Measurements from ENCODE around the gene AGAP6.
"Not testable (repeated sequence)": the region's sequence is repeated elsewhere in the genome, so short reads cannot be mapped to it uniquely, and the experiment has no call there.

Gene AGAP6

DNA sequence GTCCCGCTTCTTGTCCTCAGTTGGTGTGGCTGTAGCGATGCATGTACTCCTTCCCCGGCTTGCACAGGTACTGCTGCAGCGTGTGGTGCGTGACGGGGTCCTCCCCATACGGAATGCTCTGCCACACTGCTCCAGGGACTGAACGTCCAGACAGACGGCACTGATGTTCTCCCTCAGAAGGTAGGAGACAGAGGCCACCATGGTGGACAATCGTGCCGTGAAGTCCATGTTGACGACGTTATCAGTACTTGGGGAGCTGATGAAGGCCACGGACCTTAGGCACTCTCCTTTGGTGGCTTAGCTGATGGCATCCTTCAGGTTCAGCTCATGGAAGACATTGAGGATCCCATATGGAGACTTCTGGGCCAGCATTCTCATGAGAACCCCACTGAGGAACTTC, 37.4 kb downstream of the AGAP6 start:
- DNase-seq (ENCODE audit: low read depth): no peak

DNA sequence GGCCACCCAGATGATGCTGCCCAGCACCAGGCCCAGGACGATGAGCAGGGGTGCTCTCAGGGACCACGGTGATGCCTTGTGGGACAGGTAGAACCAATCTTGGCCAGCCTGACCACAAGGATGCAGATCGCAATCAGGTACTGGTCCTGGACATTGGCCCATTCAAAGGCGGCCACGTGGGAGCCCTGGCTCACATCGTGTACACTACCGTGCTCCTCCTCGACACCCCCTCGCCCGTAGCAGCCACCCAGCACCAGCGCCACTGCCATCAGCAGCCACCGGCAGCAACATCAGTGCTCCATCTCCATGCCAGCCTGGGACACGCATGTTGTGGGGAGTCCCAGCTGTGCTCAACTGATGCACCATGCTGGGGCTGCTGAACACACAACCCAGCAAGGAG, 39.0 kb downstream of the AGAP6 start:
- no peak for DNase-seq (ENCODE audit: low read depth)

GRCh38 chr10:50033481-50033880, 45.3 kb downstream of the AGAP6 start:
- DNase-seq (ENCODE audit: low read depth): no peak

DNA sequence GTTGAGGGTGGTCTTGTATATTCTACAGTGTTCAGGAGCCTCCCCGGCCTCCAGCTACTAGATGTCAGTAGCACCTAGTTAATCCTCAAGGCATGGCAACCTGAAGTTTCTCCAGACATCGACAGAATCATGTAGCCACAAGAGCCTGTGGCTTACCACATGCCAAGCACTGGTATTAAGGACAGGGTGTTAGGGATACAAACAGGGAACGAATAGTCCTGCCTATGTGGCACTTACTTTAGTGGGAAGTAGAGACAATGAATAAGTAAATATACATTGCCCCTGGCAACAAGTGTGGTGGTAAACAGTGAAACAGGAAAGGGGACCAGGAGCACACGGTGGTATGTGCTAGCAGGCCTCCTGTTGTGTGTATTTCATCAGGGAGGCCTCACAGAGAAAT, 47.1 kb downstream of the AGAP6 start:
- DNase-seq (ENCODE audit: low read depth): not testable (repeated sequence)

- no peak for DNase-seq (ENCODE audit: low read depth)
These were observed 56.9 kb downstream of the AGAP6 start for GRCh38 chr10:50044941-50045664.

- not testable (repeated sequence) for DNase-seq (ENCODE audit: low read depth)
These were observed 58.3 kb downstream of the AGAP6 start for GRCh38 chr10:50046457-50046856.

DNA sequence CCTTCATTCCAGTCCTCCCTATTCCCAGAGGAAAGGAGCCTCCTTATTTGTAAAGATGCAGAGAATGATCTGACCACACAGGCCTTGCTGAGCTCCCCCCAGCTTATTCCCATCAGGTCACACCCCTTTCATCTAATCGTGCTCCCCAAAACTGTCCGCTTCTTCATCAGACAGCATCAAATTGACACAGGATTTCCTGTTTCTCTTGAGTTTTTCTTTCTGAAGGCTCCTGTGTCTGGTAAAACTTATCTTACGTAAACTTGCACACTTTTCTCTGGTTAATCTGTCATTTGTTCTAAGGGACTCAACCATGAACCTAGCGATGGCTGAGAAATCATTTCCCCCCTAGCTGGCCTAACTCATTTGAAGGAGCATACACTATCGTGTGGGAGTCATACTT, 59.4 kb downstream of the AGAP6 start:
- DNase-seq (ENCODE audit: low read depth): not testable (repeated sequence)

- DNase-seq (ENCODE audit: low read depth): not testable (repeated sequence)
These were observed 63.9 kb downstream of the AGAP6 start for GRCh38 chr10:50051995-50052660.

DNA sequence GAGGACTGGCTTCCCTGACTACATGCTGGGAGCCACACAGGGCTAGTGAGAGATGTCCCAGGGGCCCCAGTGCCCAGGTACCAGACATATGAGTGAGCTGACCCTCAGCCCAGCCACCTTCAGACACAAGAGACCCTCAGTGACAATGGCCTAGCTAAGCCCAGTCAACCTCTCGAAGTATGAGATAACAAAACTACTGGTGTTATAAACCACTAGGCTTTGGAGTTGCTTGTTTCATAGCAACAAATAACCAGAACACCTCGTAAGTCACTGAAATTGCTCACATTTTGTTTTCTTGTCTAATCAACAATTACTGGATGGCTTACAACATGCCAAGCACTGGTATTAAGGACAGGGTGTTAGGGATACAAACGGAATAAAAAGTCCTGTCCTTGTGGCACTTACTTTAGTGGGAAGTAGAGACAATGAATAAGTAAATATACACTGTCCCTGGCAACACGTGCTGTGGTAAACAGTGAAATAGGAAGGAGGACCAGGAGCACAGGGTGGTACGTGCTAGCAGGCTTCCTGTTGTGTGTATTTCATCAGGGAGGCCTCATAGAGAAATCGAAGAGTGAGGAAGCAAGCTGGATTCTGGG, 64.7 kb downstream of the AGAP6 start:
- not testable (repeated sequence) for DNase-seq (ENCODE audit: low read depth)

DNA sequence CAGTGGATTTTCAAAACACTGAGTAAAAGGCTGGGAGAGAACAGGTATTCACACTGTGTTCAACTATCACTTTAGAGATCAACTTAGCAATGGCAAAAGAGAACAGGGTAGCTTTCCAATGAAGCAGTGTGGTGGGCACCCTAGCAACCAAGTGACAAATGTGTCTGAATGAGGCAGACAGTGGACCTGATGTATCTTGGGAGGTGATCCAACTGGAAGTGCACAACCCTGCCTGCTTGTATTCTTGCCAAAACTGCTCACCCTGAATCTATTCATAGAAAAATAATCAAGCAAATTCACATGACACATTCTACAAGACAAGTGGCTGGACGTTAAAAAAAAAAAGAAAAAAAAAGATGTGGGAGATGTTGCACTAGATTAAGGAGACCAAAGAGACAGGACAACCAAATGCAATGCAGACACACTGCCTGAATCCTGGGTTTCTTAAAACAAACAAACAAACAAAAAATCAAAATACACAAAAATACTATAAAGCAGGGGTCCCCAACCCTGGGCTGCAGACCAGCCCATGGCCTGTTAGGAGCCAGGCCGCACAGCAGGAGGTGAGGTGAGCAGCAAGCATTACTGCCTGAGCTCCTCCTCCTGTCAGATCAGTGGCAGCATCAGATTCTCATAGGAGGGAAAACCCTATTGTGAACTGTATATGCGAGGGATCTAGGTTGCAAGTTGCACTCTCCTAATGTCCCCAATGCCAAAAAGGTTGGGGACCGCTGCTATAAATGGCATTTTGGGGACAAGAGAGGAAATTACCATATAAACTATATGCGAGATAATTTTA, 67.5 kb downstream of the AGAP6 start:
- not testable (repeated sequence) for DNase-seq (ENCODE audit: low read depth)

- DNase-seq (ENCODE audit: low read depth): not testable (repeated sequence)
These were observed 68.4 kb downstream of the AGAP6 start for GRCh38 chr10:50056654-50057053.

- DNase-seq (ENCODE audit: low read depth): not testable (repeated sequence)
These were observed 70.5 kb downstream of the AGAP6 start for GRCh38 chr10:50058727-50059126.

- not testable (repeated sequence) for DNase-seq (ENCODE audit: low read depth)
These were observed 71.7 kb downstream of the AGAP6 start for GRCh38 chr10:50059946-50060345.

Measured in HS-5 (cell line).